ENCODE results near the gene TBX18. TPM values are rescaled to one million over a fixed set of nuclear protein-coding genes. Genes with fewer than 3 reads are reported as not detected.
A peak's percentile ranks its signal among the peaks of the same experiment; 100 is the strongest.

The TBX18 gene
- total and polyA plus RNA-seq, 4 donors = 11.0 to 78.8 (median 66.9) TPM

DNA sequence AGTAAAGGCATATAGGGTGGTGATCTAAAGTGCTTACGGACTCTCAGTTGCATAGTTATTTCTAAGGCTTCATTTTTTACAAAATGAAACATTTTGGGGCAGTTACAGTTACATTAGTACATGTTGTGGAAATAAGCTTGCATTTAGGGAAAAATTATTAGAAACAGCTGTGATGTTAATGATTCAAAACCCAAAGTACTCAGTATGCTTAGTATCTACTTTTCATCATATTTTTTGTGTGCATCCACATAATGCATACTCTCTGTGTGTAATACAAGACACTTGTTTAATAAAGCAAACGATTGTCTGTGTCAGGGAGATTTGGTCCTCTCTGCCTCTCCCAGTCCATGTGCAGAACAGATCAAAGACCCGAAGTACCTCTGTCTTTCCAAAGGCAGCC, 11.4 kb upstream of the TBX18 start:
- no peaks in the 10 kb centered on the region for H3K9me3 ChIP-seq (ENCODE audit: control insufficient read depth, low read length)
- no peaks in the 10 kb centered on the region for H3K36me3 ChIP-seq (ENCODE audit: control insufficient read depth in 1 of 2, insufficient read depth in 2 of 2, low read length in 1 of 2)
- H3K4me1 ChIP-seq (ENCODE audit: control insufficient read depth in 1 of 2, insufficient read depth in 2 of 2, low read length in 2 of 2) = no peaks in the 10 kb centered on the region
- intact Hi-C loops (cut with DNase I) = loop anchor here (2.0 to 10.0 kb wide), 5 partner anchors 349 to 549 kb away; no protein-coding TSS in a partner anchor
- H3K27ac ChIP-seq (ENCODE audit: low read depth in 1 of 2, low read length in 2 of 2) = no peak overlapping the region
- no peaks in the 10 kb centered on the region for H3K27me3 ChIP-seq (ENCODE audit: control insufficient read depth in 1 of 2, insufficient read depth in 2 of 2, low read length in 1 of 2)
- WGBS, 2 donors = 92 to 95% methylated on average over 3 of the region's 3 CpGs
- no peak overlapping the region for H3K4me3 ChIP-seq (ENCODE audit: low read length in 2 of 2)
- DNase-seq = no peak
- ATAC-seq (ENCODE audit: low FRiP score) = no peak

DNA sequence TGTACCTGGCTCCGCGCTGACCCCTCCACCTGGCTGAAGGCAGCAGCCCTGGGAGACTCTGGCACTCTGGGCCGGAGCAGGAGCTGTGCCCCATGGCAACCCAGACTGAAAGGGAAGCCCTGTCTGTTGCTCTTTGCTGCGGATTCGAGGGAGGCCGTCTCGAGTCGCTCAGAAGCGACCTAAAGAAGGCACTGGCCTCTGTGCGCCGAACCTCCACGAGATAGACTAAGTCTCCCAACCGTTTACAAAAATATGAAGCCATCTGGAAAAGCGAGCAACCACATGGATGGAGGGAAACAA, 10.5 kb upstream of the TBX18 start:
- no peaks in the 10 kb centered on the region for H3K36me3 ChIP-seq (ENCODE audit: control insufficient read depth in 1 of 2, insufficient read depth in 2 of 2, low read length in 1 of 2)
- intact Hi-C loops (cut with DNase I) = loop anchor here (2.0 to 10.0 kb wide), 6 partner anchors 348 to 550 kb away; no protein-coding TSS in a partner anchor
- ATAC-seq (ENCODE audit: low FRiP score) (no peak), DNase-seq (no peak)
- peak overlapping the region in 1 of 2 donors; percentile 55 for H3K4me3 ChIP-seq (ENCODE audit: low read length in 2 of 2)
- no peaks in the 10 kb centered on the region for H3K9me3 ChIP-seq (ENCODE audit: control insufficient read depth, low read length)
- no peaks in the 10 kb centered on the region for H3K4me1 ChIP-seq (ENCODE audit: control insufficient read depth in 1 of 2, insufficient read depth in 2 of 2, low read length in 2 of 2)
- no peaks in the 10 kb centered on the region for H3K27me3 ChIP-seq (ENCODE audit: control insufficient read depth in 1 of 2, insufficient read depth in 2 of 2, low read length in 1 of 2)
- 23 to 24% methylated on average over 14 of the region's 14 CpGs for WGBS, 2 donors
- no peak overlapping the region for H3K27ac ChIP-seq (ENCODE audit: low read depth in 1 of 2, low read length in 2 of 2)

DNA sequence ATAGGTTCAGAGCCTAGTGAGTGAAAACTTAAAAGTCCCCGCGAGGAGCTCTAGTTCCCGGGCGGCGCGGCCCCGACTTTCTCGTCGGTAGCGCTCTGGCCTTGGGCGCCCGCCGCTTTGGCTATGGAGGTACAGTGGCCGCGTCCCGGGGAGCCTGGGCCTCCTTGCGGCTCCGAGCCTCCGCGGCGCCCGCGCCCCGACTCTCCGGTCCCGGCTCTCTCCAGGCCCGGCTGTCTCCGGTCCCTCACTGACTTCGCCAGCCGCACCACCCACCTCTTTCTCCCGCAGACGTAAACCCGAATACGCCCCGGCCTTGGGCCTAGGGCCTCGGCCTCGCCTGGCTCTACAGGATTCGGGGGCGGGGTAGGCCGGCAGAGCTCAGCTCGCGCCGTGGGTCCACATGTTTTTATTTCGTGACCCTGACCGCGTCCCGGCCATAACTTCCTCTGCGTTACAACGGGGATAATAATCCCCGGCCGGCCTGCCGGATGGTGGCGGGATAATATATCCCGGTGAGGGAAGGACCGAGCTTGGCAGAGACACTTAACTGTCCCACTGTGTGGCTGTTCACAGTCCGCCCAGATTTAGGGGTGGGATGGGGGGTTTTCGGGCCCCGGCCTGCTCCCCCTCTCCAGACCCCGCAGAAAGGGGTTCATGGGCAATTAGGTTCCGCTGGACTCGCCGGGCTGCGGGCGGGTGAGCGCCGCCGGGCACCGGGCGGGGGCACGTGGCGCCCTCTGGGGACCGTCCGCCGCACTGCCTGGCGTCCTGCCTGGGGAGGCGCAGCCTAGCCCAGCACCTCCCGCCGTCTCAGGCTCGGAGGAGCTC, 10.0 kb upstream of the TBX18 start:
- Histone ChIP-seq H3K4me1 (ENCODE audit: control insufficient read depth in 1 of 2, insufficient read depth in 2 of 2, low read length in 2 of 2) (no peaks in the 10 kb centered on the region), H3K27ac (ENCODE audit: low read depth in 1 of 2, low read length in 2 of 2) (peak overlapping the region; percentile 83 to 89), H3K4me3 (ENCODE audit: low read length in 2 of 2) (peak overlapping the region; percentile 22 to 55), H3K36me3 (ENCODE audit: control insufficient read depth in 1 of 2, insufficient read depth in 2 of 2, low read length in 1 of 2) (no peaks in the 10 kb centered on the region), H3K9me3 (ENCODE audit: control insufficient read depth, low read length) (no peaks in the 10 kb centered on the region), H3K27me3 (ENCODE audit: control insufficient read depth in 1 of 2, insufficient read depth in 2 of 2, low read length in 1 of 2) (no peaks in the 10 kb centered on the region)
- intact Hi-C loops (cut with DNase I) = loop anchor here (2.0 to 10.0 kb wide), 5 partner anchors 347 to 550 kb away; no protein-coding TSS in a partner anchor
- peak; percentile 72 to 93 for DNase-seq
- 0 to 1% methylated on average over 68 to 79 of the region's 79 CpGs for WGBS, 2 donors
- ATAC-seq (ENCODE audit: low FRiP score) = peak; percentile 91

DNA sequence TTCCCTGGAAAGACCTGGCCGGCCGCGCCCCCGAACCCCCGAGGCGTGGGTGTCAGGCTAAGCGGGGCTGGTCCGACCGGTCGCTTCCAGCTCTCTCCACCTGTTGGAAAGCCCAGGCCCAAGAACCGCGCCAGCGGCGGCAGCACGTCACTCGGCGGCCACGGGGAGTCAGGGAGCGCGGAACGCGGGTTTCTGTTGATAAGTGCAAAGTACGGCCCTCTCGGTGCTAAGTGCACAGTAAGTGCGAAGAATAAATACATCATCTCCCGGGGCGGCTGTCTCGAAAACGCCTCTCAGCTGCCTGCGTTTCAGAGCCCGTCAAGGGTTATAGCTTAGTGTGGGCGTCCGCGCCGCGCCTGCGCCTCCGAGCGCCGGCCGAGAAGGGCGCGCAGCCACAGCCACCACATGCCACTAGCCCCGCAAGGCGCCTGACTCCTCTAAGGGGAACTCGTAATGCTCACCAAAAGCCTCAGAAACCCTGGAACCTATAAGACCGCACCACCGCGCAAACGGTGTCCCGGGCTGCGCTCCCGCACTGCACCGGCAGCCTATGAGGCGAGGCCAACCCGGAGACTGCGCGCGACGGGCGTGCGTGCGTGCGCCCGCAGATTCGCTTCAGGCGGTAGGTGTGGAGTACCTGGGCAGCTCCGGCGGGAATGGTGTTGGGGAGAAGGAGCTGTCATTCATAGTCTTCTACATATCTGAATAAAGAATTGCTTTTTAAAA, 9.2 kb upstream of the TBX18 start:
- Histone ChIP-seq H3K9me3 (ENCODE audit: control insufficient read depth, low read length) (no peaks in the 10 kb centered on the region), H3K27ac (ENCODE audit: low read depth in 1 of 2, low read length in 2 of 2) (peak overlapping the region; percentile 83 to 89), H3K4me3 (ENCODE audit: low read length in 2 of 2) (peak overlapping the region; percentile 22 to 55), H3K4me1 (ENCODE audit: control insufficient read depth in 1 of 2, insufficient read depth in 2 of 2, low read length in 2 of 2) (no peaks in the 10 kb centered on the region), H3K36me3 (ENCODE audit: control insufficient read depth in 1 of 2, insufficient read depth in 2 of 2, low read length in 1 of 2) (no peaks in the 10 kb centered on the region), H3K27me3 (ENCODE audit: control insufficient read depth in 1 of 2, insufficient read depth in 2 of 2, low read length in 1 of 2) (no peaks in the 10 kb centered on the region)
- WGBS, 2 donors = 0 to 1% methylated on average over 68 to 69 of the region's 69 CpGs
- intact Hi-C loops (cut with DNase I) = loop anchor here (2.0 to 10.0 kb wide), 5 partner anchors 346 to 551 kb away; no protein-coding TSS in a partner anchor
- peak; percentile 77 for ATAC-seq (ENCODE audit: low FRiP score)
- peak; percentile 64 to 87 for DNase-seq

DNA sequence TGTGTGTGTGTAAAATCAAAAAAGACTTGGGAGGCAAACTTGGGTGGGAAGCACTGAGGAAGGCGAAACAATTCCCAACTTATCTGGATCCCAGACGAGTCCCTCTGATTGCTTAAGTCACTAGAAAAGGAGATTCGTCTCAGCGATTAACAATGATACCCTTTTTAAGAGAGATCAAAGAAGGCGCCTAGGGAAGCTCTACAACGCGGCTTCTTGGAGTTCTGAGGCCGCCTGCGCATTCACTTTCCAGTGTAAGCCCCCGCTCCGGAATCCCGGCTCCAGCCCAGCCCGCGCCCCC, 8.7 kb upstream of the TBX18 start:
- intact Hi-C loops (cut with DNase I) = loop anchor here in 1 of 2 donors (5.0 to 10.0 kb wide), 4 partner anchors 346 to 552 kb away; no protein-coding TSS in a partner anchor
- Histone ChIP-seq H3K4me3 (ENCODE audit: low read length in 2 of 2) (peak overlapping the region; percentile 22 to 55), H3K9me3 (ENCODE audit: control insufficient read depth, low read length) (no peaks in the 10 kb centered on the region), H3K27ac (ENCODE audit: low read depth in 1 of 2, low read length in 2 of 2) (peak overlapping the region; percentile 83 to 89), H3K36me3 (ENCODE audit: control insufficient read depth in 1 of 2, insufficient read depth in 2 of 2, low read length in 1 of 2) (no peaks in the 10 kb centered on the region), H3K27me3 (ENCODE audit: control insufficient read depth in 1 of 2, insufficient read depth in 2 of 2, low read length in 1 of 2) (no peaks in the 10 kb centered on the region), H3K4me1 (ENCODE audit: control insufficient read depth in 1 of 2, insufficient read depth in 2 of 2, low read length in 2 of 2) (no peaks in the 10 kb centered on the region)
- DNase-seq (no peak), ATAC-seq (ENCODE audit: low FRiP score) (peak; percentile 51)
- WGBS, 2 donors = 1 to 3% methylated on average over 14 of the region's 14 CpGs

DNA sequence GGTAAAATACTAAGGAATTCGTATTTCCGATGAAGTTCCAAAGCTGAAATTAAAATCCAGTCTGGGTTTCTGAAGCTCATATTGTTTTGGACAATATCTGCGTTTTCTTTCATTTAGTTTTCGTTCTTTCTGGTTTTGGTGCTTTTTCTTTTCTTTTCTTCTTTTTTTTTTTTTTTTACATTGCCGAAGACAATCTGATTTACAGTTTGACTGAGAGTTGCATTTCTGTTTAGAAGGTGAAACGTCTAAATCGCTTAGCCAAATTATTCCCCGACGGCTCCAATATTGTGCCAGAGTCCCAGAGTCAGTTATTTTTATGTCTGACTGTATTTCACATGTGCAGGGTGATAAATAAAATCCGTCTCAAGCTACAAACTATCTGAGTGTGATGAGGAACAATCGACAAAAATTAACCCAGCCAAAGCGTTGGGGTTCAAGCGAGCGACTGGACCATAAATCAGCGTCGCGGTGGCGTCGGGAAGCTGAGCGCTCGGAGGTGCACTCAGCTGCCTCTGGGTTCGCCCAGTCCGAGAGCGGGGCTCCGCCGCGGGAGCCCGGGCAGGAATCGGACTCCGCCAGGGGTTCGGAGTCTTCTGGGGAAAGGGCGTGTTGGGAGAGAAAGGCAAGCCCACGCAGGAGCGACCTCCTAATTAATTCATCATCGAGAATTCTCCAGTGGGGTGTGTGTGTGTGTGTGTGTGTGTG, 8.2 kb upstream of the TBX18 start:
- WGBS, 2 donors = 12 to 13% methylated on average over 35 of the region's 35 CpGs
- DNase-seq = peak in 1 of 2 donors; percentile 80
- H3K27ac ChIP-seq (ENCODE audit: low read depth in 1 of 2, low read length in 2 of 2) = peak overlapping the region; percentile 83 to 89
- no peaks in the 10 kb centered on the region for H3K36me3 ChIP-seq (ENCODE audit: control insufficient read depth in 1 of 2, insufficient read depth in 2 of 2, low read length in 1 of 2)
- no peaks in the 10 kb centered on the region for H3K9me3 ChIP-seq (ENCODE audit: control insufficient read depth, low read length)
- no peaks in the 10 kb centered on the region for H3K4me1 ChIP-seq (ENCODE audit: control insufficient read depth in 1 of 2, insufficient read depth in 2 of 2, low read length in 2 of 2)
- H3K4me3 ChIP-seq (ENCODE audit: low read length in 2 of 2) = peak overlapping the region; percentile 22 to 55
- intact Hi-C loops (cut with DNase I) = loop anchor here in 1 of 2 donors (5.0 to 10.0 kb wide), 4 partner anchors 345 to 552 kb away; no protein-coding TSS in a partner anchor
- no peaks in the 10 kb centered on the region for H3K27me3 ChIP-seq (ENCODE audit: control insufficient read depth in 1 of 2, insufficient read depth in 2 of 2, low read length in 1 of 2)
- peak; percentile 49 for ATAC-seq (ENCODE audit: low FRiP score)

DNA sequence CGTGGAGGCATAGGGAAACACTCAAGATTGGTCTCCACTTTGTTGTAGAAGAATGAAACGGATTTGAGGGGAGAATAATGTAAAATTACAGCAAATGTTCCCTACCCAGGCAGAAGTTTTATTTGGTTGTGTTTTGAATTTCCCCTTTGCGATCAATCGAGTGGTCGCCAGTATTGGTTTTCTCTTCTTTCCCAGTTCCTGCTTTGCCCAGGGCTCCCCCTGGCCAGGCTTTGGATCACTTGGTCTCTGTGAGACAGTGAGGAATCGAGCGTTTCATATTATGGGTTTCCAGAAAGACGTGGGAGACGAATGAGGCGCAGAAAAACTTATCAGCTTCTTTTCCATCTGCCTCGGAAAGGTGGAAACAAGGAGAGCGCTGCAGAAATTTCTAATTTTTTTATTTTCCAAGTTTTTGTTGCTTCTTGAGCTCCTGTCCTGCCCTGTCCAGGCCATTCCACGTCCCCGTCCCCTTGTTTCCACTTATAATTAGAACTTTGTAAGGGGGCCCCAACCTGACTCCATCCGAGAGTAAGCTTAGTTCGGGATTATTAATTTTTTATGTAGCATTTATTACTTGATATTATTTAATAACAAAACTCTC, 7.5 kb upstream of the TBX18 start:
- Histone ChIP-seq H3K4me1 (ENCODE audit: control insufficient read depth in 1 of 2, insufficient read depth in 2 of 2, low read length in 2 of 2) (no peaks in the 10 kb centered on the region), H3K9me3 (ENCODE audit: control insufficient read depth, low read length) (no peaks in the 10 kb centered on the region), H3K27me3 (ENCODE audit: control insufficient read depth in 1 of 2, insufficient read depth in 2 of 2, low read length in 1 of 2) (no peaks in the 10 kb centered on the region), H3K36me3 (ENCODE audit: control insufficient read depth in 1 of 2, insufficient read depth in 2 of 2, low read length in 1 of 2) (no peaks in the 10 kb centered on the region), H3K4me3 (ENCODE audit: low read length in 2 of 2) (no peak overlapping the region), H3K27ac (ENCODE audit: low read depth in 1 of 2, low read length in 2 of 2) (no peak overlapping the region)
- ATAC-seq (ENCODE audit: low FRiP score) (no peak), DNase-seq (no peak)
- WGBS, 2 donors = 73% methylated on average over 16 of the region's 16 CpGs
- intact Hi-C loops (cut with DNase I) = loop anchor here in 1 of 2 donors (5.0 to 10.0 kb wide), 4 partner anchors 345 to 553 kb away; no protein-coding TSS in a partner anchor

DNA sequence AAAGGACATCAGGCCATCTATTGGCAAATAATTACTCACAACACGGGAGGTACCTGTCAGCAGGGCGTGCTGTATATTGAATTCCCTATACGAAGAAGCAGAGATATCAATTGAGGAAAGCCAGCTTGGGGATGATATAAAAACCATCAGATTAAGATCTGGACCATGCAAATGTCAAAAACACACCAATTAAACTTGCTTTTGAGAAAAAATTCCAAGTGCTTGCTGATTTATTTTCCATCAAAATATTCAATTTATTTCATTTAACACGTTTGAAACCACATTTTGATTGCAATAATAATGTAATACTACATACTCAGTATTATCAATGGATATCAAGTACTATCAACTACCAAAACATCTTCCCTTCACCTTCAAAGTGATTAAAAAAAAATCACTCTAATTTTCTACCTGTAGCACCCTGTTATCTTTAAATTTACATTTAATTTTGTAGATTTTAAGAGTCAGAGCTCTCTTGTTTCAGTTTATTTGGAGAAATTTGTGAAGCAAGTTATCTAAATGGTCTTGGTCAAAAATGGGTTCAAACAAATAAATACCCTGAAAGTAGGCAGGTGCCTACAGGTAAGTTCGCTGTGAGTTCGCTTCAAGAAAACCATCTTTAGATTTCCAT, 6.8 kb upstream of the TBX18 start:
- intact Hi-C loops (cut with DNase I) = loop anchor here in 1 of 2 donors (5.0 to 10.0 kb wide), 4 partner anchors 344 to 554 kb away; no protein-coding TSS in a partner anchor
- Histone ChIP-seq H3K4me3 (ENCODE audit: low read length in 2 of 2) (no peak overlapping the region), H3K27ac (ENCODE audit: low read depth in 1 of 2, low read length in 2 of 2) (no peak overlapping the region), H3K9me3 (ENCODE audit: control insufficient read depth, low read length) (no peaks in the 10 kb centered on the region), H3K36me3 (ENCODE audit: control insufficient read depth in 1 of 2, insufficient read depth in 2 of 2, low read length in 1 of 2) (no peaks in the 10 kb centered on the region), H3K4me1 (ENCODE audit: control insufficient read depth in 1 of 2, insufficient read depth in 2 of 2, low read length in 2 of 2) (no peaks in the 10 kb centered on the region), H3K27me3 (ENCODE audit: control insufficient read depth in 1 of 2, insufficient read depth in 2 of 2, low read length in 1 of 2) (no peaks in the 10 kb centered on the region)
- no peak for ATAC-seq (ENCODE audit: low FRiP score)
- DNase-seq = no peak
- 74 to 82% methylated on average over 6 of the region's 6 CpGs for WGBS, 2 donors
